Endothelial cell (in vitro differentiated cells): ENCODE measurements around the gene GALK1. TPM values are rescaled to one million over a fixed set of nuclear protein-coding genes. Genes with fewer than 3 reads are reported as not detected.
"Not testable (repeated sequence)": the region's sequence is repeated elsewhere in the genome, so short reads cannot be mapped to it uniquely, and the experiment has no call there.

Experiments used
- DNase-seq: peaks from one replicate; pipeline ENCODE4 v3.0.0; 2021; ENCODE audit warnings: low spot score
- H3K27ac Mint-ChIP-seq: one replicate; pipeline ENCODE4 v1.8.0; 2021; ENCODE audit warnings: mixed read lengths, inconsistent platforms; ENCODE audit not compliant: unreplicated experiment
- H3K27me3 Mint-ChIP-seq: one replicate; pipeline ENCODE4 v1.8.0; 2021; ENCODE audit warnings: mild to moderate bottlenecking, moderate library complexity, mixed read lengths, inconsistent platforms; ENCODE audit not compliant: unreplicated experiment
- H3K36me3 Mint-ChIP-seq: one replicate; pipeline ENCODE4 v1.8.0; 2021; ENCODE audit warnings: mild to moderate bottlenecking, low read depth, mixed read lengths, inconsistent platforms; ENCODE audit not compliant: unreplicated experiment
- H3K4me1 Mint-ChIP-seq: one replicate; pipeline ENCODE4 v1.8.0; 2021; ENCODE audit warnings: mild to moderate bottlenecking, mixed read lengths, inconsistent platforms; ENCODE audit not compliant: unreplicated experiment
- H3K4me3 Mint-ChIP-seq: one replicate; pipeline ENCODE4 v1.8.0; 2021; ENCODE audit warnings: mild to moderate bottlenecking, mixed read lengths, inconsistent platforms; ENCODE audit not compliant: unreplicated experiment
- H3K9me3 Mint-ChIP-seq: one replicate; pipeline ENCODE4 v1.8.0; 2021; ENCODE audit warnings: mixed read lengths, inconsistent platforms; ENCODE audit not compliant: unreplicated experiment
- total RNA-seq: library from RNA; stranded (reverse); fragmentation: NEBNext Ultra II Directional; extraction: Animal tissue kit (Norgen Biotek cat#: 25700); gene quantifications from one replicate; pipeline ENCODE4 v1.2.1, GENCODE V29; 2021; ENCODE audit not compliant: unreplicated experiment
- TF ChIP-seq, protein P1 (sequence below): fragments of 200-600 bp; sonication (generic); IDR thresholded peaks from one replicate; pipeline ENCODE4 v1.5.0; 2021; ENCODE audit warnings: antibody characterized with exemption; ENCODE audit not compliant: unreplicated experiment

The GALK1 gene
- total RNA-seq, 1 donor from 2014 or later, result 18.0 TPM

DNA sequence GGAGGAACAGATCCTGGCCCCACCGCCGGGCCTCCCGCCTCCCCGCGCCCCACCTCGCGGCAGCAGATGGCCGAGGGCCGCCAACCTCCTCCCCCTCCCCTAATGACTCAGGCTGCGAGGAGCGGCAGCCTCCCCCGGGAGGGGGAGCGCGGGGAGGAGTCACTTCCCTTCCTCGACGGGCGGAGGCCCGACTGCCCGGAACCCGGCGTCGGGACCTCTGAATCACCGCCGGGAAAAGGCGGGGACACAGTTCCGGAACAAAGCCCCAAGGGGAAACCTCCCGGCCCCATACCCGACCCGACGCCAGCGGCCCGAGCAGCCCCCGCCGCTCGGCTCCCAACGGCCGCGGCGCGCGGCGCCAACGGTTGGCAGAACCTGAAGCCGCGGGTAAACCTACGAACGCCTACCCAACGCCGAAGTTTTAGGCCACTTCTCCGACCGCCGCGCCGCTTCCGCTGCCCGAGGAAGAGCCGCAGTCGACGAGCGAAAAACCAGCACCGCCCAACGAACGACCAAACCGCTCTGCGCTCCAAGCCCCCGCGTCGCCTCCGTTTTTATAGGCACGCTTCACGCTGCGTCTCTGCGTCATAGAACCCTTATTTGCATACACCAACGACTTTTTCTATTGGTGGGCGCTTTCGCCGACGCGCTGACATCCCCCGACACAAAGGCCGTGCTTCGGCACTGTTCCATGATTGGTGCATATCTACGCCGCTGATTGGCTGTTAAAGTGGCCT is 14.4 kb upstream of the GALK1 start:
- DNase-seq, result peak; percentile 89
- no peaks in the 10 kb centered on the region for H3K9me3 Mint-ChIP-seq
- peaks cover 31% of the 10 kb centered on the region for H3K36me3 Mint-ChIP-seq
- H3K27me3 Mint-ChIP-seq, result peaks cover 5% of the 10 kb centered on the region
- TF ChIP-seq, protein P1, sequence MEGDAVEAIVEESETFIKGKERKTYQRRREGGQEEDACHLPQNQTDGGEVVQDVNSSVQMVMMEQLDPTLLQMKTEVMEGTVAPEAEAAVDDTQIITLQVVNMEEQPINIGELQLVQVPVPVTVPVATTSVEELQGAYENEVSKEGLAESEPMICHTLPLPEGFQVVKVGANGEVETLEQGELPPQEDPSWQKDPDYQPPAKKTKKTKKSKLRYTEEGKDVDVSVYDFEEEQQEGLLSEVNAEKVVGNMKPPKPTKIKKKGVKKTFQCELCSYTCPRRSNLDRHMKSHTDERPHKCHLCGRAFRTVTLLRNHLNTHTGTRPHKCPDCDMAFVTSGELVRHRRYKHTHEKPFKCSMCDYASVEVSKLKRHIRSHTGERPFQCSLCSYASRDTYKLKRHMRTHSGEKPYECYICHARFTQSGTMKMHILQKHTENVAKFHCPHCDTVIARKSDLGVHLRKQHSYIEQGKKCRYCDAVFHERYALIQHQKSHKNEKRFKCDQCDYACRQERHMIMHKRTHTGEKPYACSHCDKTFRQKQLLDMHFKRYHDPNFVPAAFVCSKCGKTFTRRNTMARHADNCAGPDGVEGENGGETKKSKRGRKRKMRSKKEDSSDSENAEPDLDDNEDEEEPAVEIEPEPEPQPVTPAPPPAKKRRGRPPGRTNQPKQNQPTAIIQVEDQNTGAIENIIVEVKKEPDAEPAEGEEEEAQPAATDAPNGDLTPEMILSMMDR, result no peak
- peak overlapping the region; percentile 99 for H3K4me3 Mint-ChIP-seq
- peak overlapping the region; percentile 99 for H3K27ac Mint-ChIP-seq
- peaks cover 26% of the 10 kb centered on the region for H3K4me1 Mint-ChIP-seq

DNA sequence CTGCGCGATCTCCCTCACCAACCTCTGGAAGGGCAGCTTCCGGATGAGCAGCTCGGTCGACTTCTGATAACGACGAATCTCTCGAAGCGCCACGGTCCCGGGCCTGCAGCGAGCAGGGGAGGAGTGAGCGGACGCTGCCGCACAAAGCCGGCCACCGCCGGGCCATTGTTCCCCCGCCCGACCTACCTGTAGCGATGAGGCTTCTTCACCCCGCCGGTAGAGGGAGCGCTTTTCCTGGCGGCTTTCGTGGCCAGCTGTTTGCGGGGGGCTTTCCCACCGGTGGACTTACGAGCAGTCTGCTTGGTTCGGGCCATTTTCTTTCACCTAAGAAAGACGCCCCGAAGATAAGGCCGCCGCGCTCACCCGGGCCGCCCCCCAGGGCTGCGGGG is 13.9 kb upstream of the GALK1 start:
- Mint-ChIP-seq H3K9me3 (no peaks in the 10 kb centered on the region), H3K4me1 (peaks cover 25% of the 10 kb centered on the region), H3K4me3 (peak overlapping the region; percentile 98), H3K27ac (peak overlapping the region; percentile 81), H3K27me3 (peaks cover 5% of the 10 kb centered on the region), H3K36me3 (peaks cover 31% of the 10 kb centered on the region)
- DNase-seq, result peak; percentile 65
- TF ChIP-seq, protein P1, result peak; percentile 84

DNA sequence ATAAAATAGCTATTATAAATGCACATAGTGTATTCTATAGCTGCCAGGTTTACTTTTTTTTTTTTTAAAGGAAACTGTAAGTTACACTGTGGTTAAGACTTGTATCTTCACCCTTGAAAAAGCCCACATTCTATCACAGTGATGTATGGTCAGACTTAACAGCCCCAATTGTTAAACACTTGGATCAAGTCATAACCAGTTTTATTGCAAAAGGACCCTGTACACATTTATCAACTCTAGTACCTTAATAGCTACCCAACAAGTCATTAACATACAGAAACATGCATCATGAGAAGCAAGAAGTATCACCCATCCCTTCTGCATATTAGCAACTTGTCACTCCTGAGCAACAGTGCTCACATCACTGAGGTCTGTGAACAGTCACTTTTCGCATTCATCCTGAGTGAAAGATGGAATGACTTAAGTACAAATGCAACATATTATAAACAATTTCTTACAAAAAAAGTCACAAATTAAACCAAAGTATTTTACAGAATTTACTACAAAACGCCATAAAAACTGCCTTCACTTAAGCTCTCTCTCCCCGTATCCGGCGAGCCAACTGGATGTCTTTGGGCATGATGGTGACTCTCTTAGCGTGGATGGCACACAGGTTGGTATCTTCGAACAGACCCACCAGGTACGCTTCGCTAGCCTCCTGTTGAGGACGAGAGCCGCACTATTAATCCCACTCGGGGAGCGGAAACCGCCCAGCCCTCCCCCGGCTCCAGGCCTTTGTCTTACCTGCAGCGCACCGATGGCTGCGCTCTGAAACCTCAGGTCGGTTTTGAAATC is 13.3 kb upstream of the GALK1 start:
- Mint-ChIP-seq H3K27ac (peak overlapping the region; percentile 81), H3K36me3 (peaks cover 31% of the 10 kb centered on the region), H3K4me3 (peak overlapping the region; percentile 98), H3K4me1 (peaks cover 23% of the 10 kb centered on the region)
- DNase-seq, H3K27me3 Mint-ChIP-seq, H3K9me3 Mint-ChIP-seq: not testable (repeated sequence)

DNA sequence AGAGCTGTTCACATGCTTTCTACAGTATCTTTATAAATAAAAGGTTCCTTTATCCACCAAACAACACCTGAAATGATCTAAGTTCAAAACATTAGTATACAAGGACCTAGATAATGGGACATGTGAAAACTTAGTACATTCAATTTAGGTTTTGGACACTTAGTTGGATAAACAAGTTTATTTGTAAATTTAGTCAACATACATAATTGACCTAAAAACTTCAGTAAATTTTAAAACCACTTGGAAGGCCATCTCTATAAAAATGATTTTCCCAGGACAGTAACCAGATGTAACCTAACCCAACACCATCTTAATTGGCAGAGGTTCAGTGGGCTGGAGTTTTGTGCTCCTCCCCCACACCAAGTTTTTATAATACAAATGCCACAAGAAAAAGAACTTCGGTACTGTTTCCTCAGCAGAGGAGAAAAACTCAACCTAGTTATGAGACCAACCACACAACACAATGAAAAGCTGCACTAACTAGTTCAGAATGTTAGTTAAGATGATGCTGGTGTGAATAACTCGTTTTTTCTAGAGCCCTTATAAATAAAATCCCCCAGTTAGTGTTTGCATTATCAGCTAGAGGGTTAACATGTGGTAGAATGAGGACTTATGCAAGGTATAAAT is 12.4 kb upstream of the GALK1 start:
- H3K36me3 Mint-ChIP-seq, result peaks cover 31% of the 10 kb centered on the region
- no peak for DNase-seq
- TF ChIP-seq, protein P1, result no peak
- peaks cover 6% of the 10 kb centered on the region for H3K27me3 Mint-ChIP-seq
- no peak overlapping the region for H3K27ac Mint-ChIP-seq
- peaks cover 18% of the 10 kb centered on the region for H3K4me1 Mint-ChIP-seq
- H3K9me3 Mint-ChIP-seq, result no peaks in the 10 kb centered on the region
- H3K4me3 Mint-ChIP-seq, result peak overlapping the region; percentile 98

DNA sequence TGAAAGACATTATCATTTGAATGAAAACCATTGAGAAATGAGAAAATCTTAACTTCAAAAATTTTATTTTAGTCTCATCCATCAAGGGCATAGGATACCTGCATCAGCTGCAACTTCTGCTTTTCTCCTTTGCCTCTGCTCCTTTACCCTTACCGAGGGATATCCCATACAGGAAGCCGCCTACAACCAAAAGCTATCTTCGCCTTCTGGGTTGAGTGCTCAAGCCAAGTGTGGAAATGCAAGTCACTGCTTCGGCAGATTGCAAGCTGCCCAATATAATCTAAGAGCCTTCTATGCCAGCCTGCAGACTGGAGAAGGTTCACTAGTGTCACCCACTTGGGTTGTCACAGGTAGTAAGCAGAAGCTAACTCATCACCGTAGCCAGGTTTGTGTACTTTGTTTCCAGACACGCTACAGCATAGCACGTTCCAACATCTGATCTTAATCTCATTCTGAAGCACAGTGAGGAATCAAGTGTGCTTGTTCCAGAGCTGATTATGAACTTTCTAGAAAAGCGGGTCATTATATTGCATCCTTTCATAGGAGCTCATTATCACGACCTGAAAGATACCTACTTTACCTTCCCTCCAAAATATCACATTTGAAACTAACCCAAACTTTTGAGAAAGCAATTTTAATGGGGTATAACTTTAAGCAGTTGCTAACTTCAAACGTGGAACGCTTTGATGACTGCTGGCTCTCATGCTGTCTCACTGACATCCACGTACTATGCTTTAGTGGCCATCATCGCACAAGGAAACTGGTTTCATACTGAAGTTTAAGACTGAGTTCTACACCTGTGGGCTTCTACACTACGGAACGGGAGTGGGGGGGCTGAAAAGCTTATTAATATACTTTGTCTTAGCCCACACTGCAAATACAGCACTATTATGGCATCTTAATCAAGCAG is 11.6 kb upstream of the GALK1 start:
- no peak for DNase-seq
- Mint-ChIP-seq H3K27me3 (peaks cover 10% of the 10 kb centered on the region), H3K27ac (peak overlapping the region; percentile 78), H3K9me3 (no peaks in the 10 kb centered on the region), H3K4me1 (peaks cover 24% of the 10 kb centered on the region), H3K4me3 (peak overlapping the region; percentile 87), H3K36me3 (peaks cover 31% of the 10 kb centered on the region)
- TF ChIP-seq, protein P1, result no peak
